Gastroesophageal sphincter (tissue), 3 donors: ENCODE data around the gene PIGU.

Experiments
- POLR2A ChIP-seq, 2 donors: fragments of 450-650 bp; IDR thresholded peaks; one replicate each; pipeline ENCODE4 v1.6.1; 2017; ENCODE audit warnings: antibody characterized with exemption in 2 of 2, mild to moderate bottlenecking in 2 of 2, moderate library complexity in 1 of 2
- TF ChIP-seq, protein P1 (sequence below), 4 experiments: fragments of 200-600 bp in 2 of 4; fragments of 450-650 bp in 2 of 4; sonication (generic) in 1 of 4; IDR thresholded peaks; one replicate each; pipeline ENCODE4 v1.5.1; 2017 to 2019; ENCODE audit warnings: antibody characterized with exemption in 4 of 4, mild to moderate bottlenecking in 2 of 4, moderate library complexity in 2 of 4

DNA sequence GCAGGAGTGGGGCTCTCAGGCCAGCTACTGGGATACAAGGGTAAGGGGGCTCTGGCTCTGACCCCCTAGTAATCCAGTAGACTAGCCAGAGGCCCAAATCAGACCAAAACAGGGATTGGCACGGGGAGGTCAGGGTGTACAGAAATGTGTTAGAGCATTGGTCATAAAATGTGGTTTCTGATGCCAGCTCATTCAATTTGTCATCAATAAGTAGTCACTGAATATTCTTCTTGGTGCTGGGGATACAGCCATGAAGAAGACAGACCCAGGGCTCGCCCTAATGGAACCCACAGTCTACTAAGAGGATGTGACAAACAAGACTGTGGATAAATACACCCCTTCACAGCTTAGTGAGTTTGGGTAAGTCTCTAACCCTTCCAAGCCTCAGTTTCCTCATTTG lies 107.3 kb downstream of the PIGU start:
- TF ChIP-seq, protein P1, sequence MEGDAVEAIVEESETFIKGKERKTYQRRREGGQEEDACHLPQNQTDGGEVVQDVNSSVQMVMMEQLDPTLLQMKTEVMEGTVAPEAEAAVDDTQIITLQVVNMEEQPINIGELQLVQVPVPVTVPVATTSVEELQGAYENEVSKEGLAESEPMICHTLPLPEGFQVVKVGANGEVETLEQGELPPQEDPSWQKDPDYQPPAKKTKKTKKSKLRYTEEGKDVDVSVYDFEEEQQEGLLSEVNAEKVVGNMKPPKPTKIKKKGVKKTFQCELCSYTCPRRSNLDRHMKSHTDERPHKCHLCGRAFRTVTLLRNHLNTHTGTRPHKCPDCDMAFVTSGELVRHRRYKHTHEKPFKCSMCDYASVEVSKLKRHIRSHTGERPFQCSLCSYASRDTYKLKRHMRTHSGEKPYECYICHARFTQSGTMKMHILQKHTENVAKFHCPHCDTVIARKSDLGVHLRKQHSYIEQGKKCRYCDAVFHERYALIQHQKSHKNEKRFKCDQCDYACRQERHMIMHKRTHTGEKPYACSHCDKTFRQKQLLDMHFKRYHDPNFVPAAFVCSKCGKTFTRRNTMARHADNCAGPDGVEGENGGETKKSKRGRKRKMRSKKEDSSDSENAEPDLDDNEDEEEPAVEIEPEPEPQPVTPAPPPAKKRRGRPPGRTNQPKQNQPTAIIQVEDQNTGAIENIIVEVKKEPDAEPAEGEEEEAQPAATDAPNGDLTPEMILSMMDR (IDR thresholded peaks at IDR 0.05), result no peak
- TF ChIP-seq POLR2A (IDR thresholded peaks at IDR 0.05), result no peak
